Measurements from ENCODE around the gene MYO7A.

GRCh38 chr11:77109236-77110019, 18.6 kb upstream of the MYO7A start:
- TF ChIP-seq CTCF (IDR thresholded peaks at IDR 0.05), result no peak
- TF ChIP-seq POLR2A (IDR thresholded peaks at IDR 0.05), result no peak
